H1 (cell line): ENCODE measurements around the gene RASAL1. TPM values are rescaled to one million over a fixed set of nuclear protein-coding genes. Genes with fewer than 3 reads are reported as not detected.

Source experiments
- CTCF ChIA-PET: fragments of 300-600 bp; sonication (Branson Sonifier 250); formaldehyde crosslinking; loops from one replicate; lab custom pipeline; 2021; ENCODE audit not compliant: partially characterized antibody; lab: Charles Lee
- POLR2A ChIA-PET: fragments of 300-600 bp; sonication (Branson Sonifier 250); formaldehyde crosslinking; loops from one replicate; lab custom pipeline; 2021; ENCODE audit warnings: inconsistent platforms; ENCODE audit not compliant: partially characterized antibody; lab: Charles Lee
- DNase-seq, 2 experiments: peaks; one replicate each; pipeline versions ENCODE4 v3.0.0 to v3.0.0-alpha.2; 2010 to 2022; ENCODE audit warnings: low spot score in 2 of 2, low read depth in 1 of 2, mixed read lengths in 1 of 2
- FAIRE-seq: peaks from 2 replicates; lab custom pipeline; 2011; peaks lifted over from hg19 to GRCh38; lab: Jason Lieb, UNC
- H2AFZ ChIP-seq: 2 replicates; pipeline ENCODE4 v1.8.1; 2012; ENCODE audit warnings: low read length, inconsistent platforms
- H2AK5ac ChIP-seq: 2 replicates; pipeline ENCODE4 v1.6.1; 2013; ENCODE audit warnings: low read depth, low read length
- H2BK120ac ChIP-seq: replicated peaks from 2 replicates; pipeline ENCODE3; 2013; ENCODE audit warnings: low read depth, low read length, inconsistent platforms
- H2BK12ac ChIP-seq: 2 replicates; pipeline ENCODE4 v1.6.1; 2013; ENCODE audit warnings: low read depth, low read length
- H2BK15ac ChIP-seq: 2 replicates; pipeline ENCODE4 v1.6.1; 2013; ENCODE audit warnings: low read length
- H2BK20ac ChIP-seq: 2 replicates; pipeline ENCODE4 v1.6.1; 2013; ENCODE audit warnings: low read length
- H2BK5ac ChIP-seq: 2 replicates; pipeline ENCODE4 v1.6.1; 2013; ENCODE audit warnings: low read depth, low read length
- H3K14ac ChIP-seq: 2 replicates; pipeline ENCODE4 v1.6.1; 2013; ENCODE audit warnings: inconsistent platforms; ENCODE audit not compliant: insufficient read length
- H3K18ac ChIP-seq: 2 replicates; pipeline ENCODE4 v1.6.1; 2013; ENCODE audit warnings: low read length; ENCODE audit errors: extremely low read depth
- H3K23ac ChIP-seq: 2 replicates; pipeline ENCODE4 v1.6.1; 2013; ENCODE audit warnings: inconsistent platforms; ENCODE audit not compliant: insufficient read length
- H3K23me2 ChIP-seq: 2 replicates; pipeline ENCODE4 v1.6.1; 2013; ENCODE audit warnings: low read depth, low read length
- H3K27ac ChIP-seq: 2 replicates; pipeline ENCODE4 v1.6.1; 2011; ENCODE audit warnings: low read depth, low read length, inconsistent platforms
- H3K27me3 ChIP-seq, 4 experiments: replicated peaks in 1 of 4; 1 replicate in 1 of 4; 2 replicates in 3 of 4; pipeline versions ENCODE4 v1.6.1 to v1.8.1; 2011 to 2013; ENCODE audit warnings: low read length in 3 of 4, mild to moderate bottlenecking in 3 of 4, inconsistent platforms in 2 of 4, mixed read lengths in 2 of 4, moderate library complexity in 1 of 4; ENCODE audit not compliant: control insufficient read depth in 3 of 4, insufficient read depth in 3 of 4; ENCODE audit errors: extremely low read depth in 1 of 4
- H3K36me3 ChIP-seq, 4 experiments: 2 replicates each; pipeline versions ENCODE4 v1.6.1 to v1.8.1; 2011 to 2013; ENCODE audit warnings: mild to moderate bottlenecking in 4 of 4, low read length in 3 of 4, moderate library complexity in 2 of 4, control low read depth in 1 of 4, inconsistent platforms in 1 of 4; ENCODE audit not compliant: insufficient read depth in 4 of 4, control insufficient read depth in 2 of 4
- H3K4ac ChIP-seq: replicated peaks from 2 replicates; pipeline ENCODE3; 2013; ENCODE audit warnings: low read length, low read depth, mixed read lengths, inconsistent platforms; ENCODE audit not compliant: insufficient read length
- H3K4me1 ChIP-seq, 4 experiments: replicated peaks in 1 of 4; 1 replicate in 1 of 4; 2 replicates in 3 of 4; pipeline versions ENCODE4 v1.6.1 to v1.8.1; 2011 to 2013; ENCODE audit warnings: low read length in 3 of 4, inconsistent platforms in 2 of 4, mixed read lengths in 1 of 4; ENCODE audit not compliant: insufficient read depth in 4 of 4, control insufficient read depth in 3 of 4
- H3K4me2 ChIP-seq, 2 experiments: 2 replicates each; pipeline versions ENCODE4 v1.6.1 to v1.8.1; 2011 to 2013; ENCODE audit warnings: low read depth in 2 of 2, low read length in 2 of 2, control low read depth in 1 of 2, inconsistent platforms in 1 of 2, mild to moderate bottlenecking in 1 of 2; ENCODE audit not compliant: insufficient read depth in 1 of 2
- H3K4me3 ChIP-seq, 4 experiments: fragments of 200-600, 300-600 bp in 1 of 4; sonication (generic), shearing (Covaris generic), sonication (Bioruptor Twin) in 1 of 4; 2 replicates each; pipeline versions ENCODE4 v1.5.1 to v1.8.1; 2011 to 2016; ENCODE audit warnings: low read length in 4 of 4, low read depth in 3 of 4, control low read depth in 2 of 4, inconsistent platforms in 2 of 4, mild to moderate bottlenecking in 2 of 4, mixed read lengths in 1 of 4, moderate library complexity in 1 of 4; ENCODE audit not compliant: insufficient read depth in 2 of 4; ENCODE audit errors: extremely low read depth in 1 of 4
- H3K56ac ChIP-seq: replicated peaks from 2 replicates; pipeline ENCODE3; 2013; ENCODE audit warnings: low read depth, mild to moderate bottlenecking, mixed read lengths, low read length, inconsistent platforms; ENCODE audit not compliant: insufficient read length
- H3K79me1 ChIP-seq: 2 replicates; pipeline ENCODE4 v1.6.1; 2013; ENCODE audit warnings: low read depth, low read length, control low read depth
- H3K79me2 ChIP-seq, 2 experiments: 2 replicates each; pipeline versions ENCODE4 v1.6.1 to v1.8.1; 2012 to 2013; ENCODE audit warnings: low read length in 2 of 2, mild to moderate bottlenecking in 2 of 2, inconsistent platforms in 1 of 2; ENCODE audit not compliant: insufficient read depth in 2 of 2, control insufficient read depth in 1 of 2
- H3K9ac ChIP-seq, 4 experiments: replicated peaks in 1 of 4; 1 replicate in 1 of 4; 2 replicates in 3 of 4; pipeline versions ENCODE4 v1.6.1 to v1.8.1; 2011 to 2013; ENCODE audit warnings: low read depth in 3 of 4, low read length in 3 of 4, control low read depth in 2 of 4, mild to moderate bottlenecking in 2 of 4, moderate library complexity in 2 of 4, inconsistent platforms in 1 of 4; ENCODE audit errors: extremely low read depth in 1 of 4
- H3K9me3 ChIP-seq, 2 experiments: 2 replicates each; pipeline versions ENCODE4 v1.6.1 to v1.8.1; 2012 to 2013; ENCODE audit warnings: mild to moderate bottlenecking in 2 of 2, moderate library complexity in 2 of 2, control low read depth in 1 of 2, inconsistent platforms in 1 of 2, low read depth in 1 of 2, low read length in 1 of 2, mixed read lengths in 1 of 2; ENCODE audit not compliant: insufficient read depth in 2 of 2
- H4K20me1 ChIP-seq, 2 experiments: replicated peaks in 1 of 2; 2 replicates each; pipeline versions ENCODE3 to v1.8.1; 2011 to 2013; ENCODE audit warnings: inconsistent platforms in 2 of 2, low read length in 2 of 2, mild to moderate bottlenecking in 1 of 2; ENCODE audit not compliant: insufficient read depth in 2 of 2, control insufficient read depth in 1 of 2
- H4K5ac ChIP-seq: 2 replicates; pipeline ENCODE4 v1.6.1; 2013; ENCODE audit warnings: low read length, low read depth, mixed read lengths, inconsistent platforms; ENCODE audit not compliant: insufficient read length
- H4K8ac ChIP-seq: 2 replicates; pipeline ENCODE4 v1.8.0; 2013; ENCODE audit warnings: mild to moderate bottlenecking, moderate library complexity, low read length, inconsistent platforms; ENCODE audit not compliant: insufficient read depth; ENCODE audit errors: extremely low read depth
- H4K91ac ChIP-seq: replicated peaks from 2 replicates; pipeline ENCODE3; 2013; ENCODE audit warnings: low read length, mixed read lengths, inconsistent platforms; ENCODE audit not compliant: insufficient read length
- BCL11A ChIP-seq, 2 experiments: IDR thresholded peaks; one replicate each; pipeline ENCODE4 v1.6.1; 2011; ENCODE audit warnings: low read depth in 2 of 2, low read length in 2 of 2, mild to moderate bottlenecking in 2 of 2
- TAF1 ChIP-seq: IDR thresholded peaks from 2 replicates; pipeline ENCODE4 v1.6.1; 2011; ENCODE audit warnings: mild to moderate bottlenecking, low read depth, low read length
- WGBS, 2 experiments: shearing (Covaris generic) in 1 of 2; methylation state at CpG; one replicate each; pipeline versions ENCODE4 v1.1.6 to v1.1.7; 2013 to 2015; ENCODE audit warnings: low lambda C conversion rate in 2 of 2, mixed read lengths in 2 of 2, inconsistent platforms in 1 of 2, low coverage in 1 of 2, missing lambda C conversion rate in 1 of 2; ENCODE audit not compliant: insufficient replicate concordance in 2 of 2, insufficient coverage in 1 of 2, insufficient read length in 1 of 2; ENCODE audit errors: extremely low coverage in 1 of 2, missing lambda C conversion rate in 1 of 2; 5-methylcytosine and 5-hydroxymethylcytosine counted together
- polyA plus RNA-seq, 7 experiments: library from polyadenylated mRNA; depleted of rRNA in 3 of 7; stranded (reverse) in 5 of 7; unstranded in 2 of 7; fragments of >200 nt in 5 of 7; fragments of 200-250 nt in 2 of 7; gene quantifications; 1 replicate in 5 of 7; 2 replicates in 1 of 7; 4 replicates in 1 of 7; pipeline versions ENCODE4 v1.2.1 to v1.2.3, GENCODE V29; 2011 to 2013; ENCODE audit warnings: missing spikeins in 2 of 7, mixed read lengths in 2 of 7
- total RNA-seq: library from RNA; stranded (reverse); fragmentation: NEBNext Ultra II Directional; extraction: Animal tissue kit (Norgen Biotek cat#: 25700); gene quantifications from 2 replicates; pipeline ENCODE4 v1.2.1, GENCODE V29; 2021

RASAL1 gene
- total and polyA plus RNA-seq, 2 of the 8 experiments (the other 6 are each of a cell fraction or from before 2014, with no cell fraction given), result 3.7 to 5.0 TPM

GRCh38 chr12:113118142-113118541, 17.4 kb downstream of the RASAL1 start:
- TF ChIP-seq BCL11A (IDR thresholded peaks at IDR 0.05; ENCODE audit: low read depth in 2 of 2, low read length in 2 of 2) (no peak), TAF1 (no peak)
- Histone ChIP-seq H3K79me1 (no peaks in the 10 kb centered on the region; the same call in 1 of the 2 replicates), H3K9ac (no peak overlapping the region), H2BK15ac (no peak overlapping the region), H4K8ac (no peak overlapping the region), H2AFZ (no peak overlapping the region), H3K4me3 (no peak overlapping the region), H2BK20ac (no peak overlapping the region), H4K91ac (no peak overlapping the region), H3K36me3 (no peaks in the 10 kb centered on the region), H3K23me2 (no peaks in the 10 kb centered on the region), H3K27ac (no peak overlapping the region), H3K4ac (no peak overlapping the region), H3K56ac (no peak overlapping the region), H2AK5ac (no peak overlapping the region), H3K4me2 (no peak overlapping the region), H2BK12ac (no peak overlapping the region), H3K14ac (no peak overlapping the region), H3K23ac (no peak overlapping the region), H4K20me1 (no peaks in the 10 kb centered on the region), H3K79me2 (no peaks in the 10 kb centered on the region), H4K5ac (no peak overlapping the region), H3K4me1 (no peaks in the 10 kb centered on the region), H3K9me3 (no peaks in the 10 kb centered on the region), H3K27me3 (no peaks in the 10 kb centered on the region), H2BK5ac (no peak overlapping the region), H2BK120ac (no peak overlapping the region), H3K18ac (no peak overlapping the region)
- WGBS, 2 experiments, result 74% methylated on average over 1 of the region's 1 CpG; no CpG with 5 or more reads in 1 of the 2 experiments
- CTCF ChIA-PET, result interaction anchor here (0.8 to 2.2 kb wide), 11 partner anchors 11 to 125 kb away, joined by 3 to 6 read pairs (median 4); partner anchors contain the start of genes CFAP73 and RASAL1
- POLR2A ChIA-PET, result interaction anchor here (1.4 kb wide), 1 partner anchor 8 kb away, joined by 3 read pairs; no protein-coding TSS in a partner anchor
- DNase-seq (no peak), FAIRE-seq (no peak)
